Keratinocyte (primary cell): Measurements from ENCODE around the gene STON1. TPM values are rescaled to one million over a fixed set of nuclear protein-coding genes. Genes with fewer than 3 reads are reported as not detected.

Experiments
- DNase-seq: peaks from one replicate; pipeline ENCODE4 v3.0.0-alpha.2; 2011; ENCODE audit warnings: low read depth, missing footprints, low spot score
- FAIRE-seq: peaks from 2 replicates; lab custom pipeline; 2011; peaks lifted over from hg19 to GRCh38; lab: Jason Lieb, UNC
- H2AFZ ChIP-seq: 2 replicates; pipeline ENCODE4 v1.6.0; 2012; ENCODE audit warnings: low read length, control low read depth, inconsistent platforms; ENCODE audit not compliant: control insufficient read depth
- H3K27ac ChIP-seq: 2 replicates; pipeline ENCODE4 v1.5.1; 2011; ENCODE audit warnings: low read length; ENCODE audit not compliant: control insufficient read depth, insufficient read depth
- H3K27me3 ChIP-seq: 3 replicates; pipeline ENCODE4 v1.6.0; 2011; ENCODE audit warnings: low read length; ENCODE audit not compliant: control insufficient read depth, insufficient read depth; ENCODE audit errors: extremely low read depth
- H3K36me3 ChIP-seq, 2 experiments: 2 replicates in 1 of 2; 3 replicates in 1 of 2; pipeline ENCODE4 v1.5.1; 2011; ENCODE audit warnings: low read length in 2 of 2, mild to moderate bottlenecking in 1 of 2; ENCODE audit not compliant: control insufficient read depth in 2 of 2, insufficient read depth in 2 of 2; ENCODE audit errors: extremely low read depth in 1 of 2
- H3K4me1 ChIP-seq: 3 replicates; pipeline ENCODE4 v1.5.1; 2011; ENCODE audit warnings: low read length; ENCODE audit not compliant: control insufficient read depth, insufficient read depth; ENCODE audit errors: extremely low read depth
- H3K4me2 ChIP-seq: 3 replicates; pipeline ENCODE4 v1.6.0; 2011; ENCODE audit warnings: low read depth, low read length; ENCODE audit not compliant: control insufficient read depth, insufficient read depth; ENCODE audit errors: extremely low read depth
- H3K4me3 ChIP-seq, 3 experiments: fragments of 200-600 bp in 1 of 3; sonication (generic) in 1 of 3; 2 replicates in 2 of 3; 3 replicates in 1 of 3; pipeline ENCODE4 v1.5.1; 2011 to 2016; ENCODE audit warnings: low read length in 3 of 3, mild to moderate bottlenecking in 3 of 3, control low read depth in 2 of 3, inconsistent platforms in 1 of 3, low read depth in 1 of 3, mixed read lengths in 1 of 3, mixed run types in 1 of 3, moderate library complexity in 1 of 3; ENCODE audit not compliant: control insufficient read depth in 2 of 3, insufficient read depth in 2 of 3; ENCODE audit errors: extremely low read depth in 1 of 3
- H3K79me2 ChIP-seq: 2 replicates; pipeline ENCODE4 v1.6.0; 2012; ENCODE audit warnings: low read length; ENCODE audit not compliant: control insufficient read depth, insufficient read depth
- H3K9ac ChIP-seq: 3 replicates; pipeline ENCODE4 v1.6.0; 2011; ENCODE audit warnings: low read length; ENCODE audit not compliant: control insufficient read depth, insufficient read depth; ENCODE audit errors: extremely low read depth
- H3K9me1 ChIP-seq: 3 replicates; pipeline ENCODE4 v1.6.0; 2011; ENCODE audit warnings: low read length; ENCODE audit not compliant: control insufficient read depth, insufficient read depth; ENCODE audit errors: extremely low read depth
- H3K9me3 ChIP-seq: 2 replicates; pipeline ENCODE4 v1.5.1; 2012; ENCODE audit warnings: low read depth, low read length; ENCODE audit not compliant: control insufficient read depth
- H4K20me1 ChIP-seq: 3 replicates; pipeline ENCODE4 v1.6.0; 2011; ENCODE audit warnings: low read length; ENCODE audit not compliant: control insufficient read depth, insufficient read depth; ENCODE audit errors: extremely low read depth
- EZH2 ChIP-seq: IDR thresholded peaks from one replicate; pipeline ENCODE4 v1.6.1; 2012; ENCODE audit warnings: inconsistent platforms, mild to moderate bottlenecking, low read length, moderate library complexity
- dilution Hi-C: fragments of 300-500 bp; cut with MboI; formaldehyde crosslinking; loops from one replicate; pipeline ENCODE4 v1.7.0; 2020; ENCODE audit warnings: low sequenced_read_pairs; ENCODE audit not compliant: extremely low pct_ligation_motif_present
- polyA plus RNA-seq, 5 experiments: library from polyadenylated mRNA; depleted of rRNA in 3 of 5; stranded (reverse) in 3 of 5; stranded (forward) in 1 of 5; unstranded in 1 of 5; fragments of >200 nt; gene quantifications; 1 replicate in 1 of 5; 2 replicates in 3 of 5; 3 replicates in 1 of 5; pipeline versions ENCODE4 v1.2.1 to v1.2.3, GENCODE V29; 2011 to 2012; ENCODE audit warnings: missing spikeins in 2 of 5, low read depth in 1 of 5, low replicate concordance in 1 of 5
- TF ChIP-seq, protein P1 (sequence below), 3 experiments: IDR thresholded peaks in 1 of 3; conservative IDR thresholded peaks in 1 of 3; optimal IDR thresholded peaks in 1 of 3; 2 replicates in 2 of 3; 3 replicates in 1 of 3; pipeline versions ENCODE3 to v1.5.1; 2011; ENCODE audit warnings: low read length in 3 of 3, mild to moderate bottlenecking in 3 of 3, moderate library complexity in 2 of 3, control low read depth in 1 of 3, inconsistent platforms in 1 of 3; ENCODE audit not compliant: insufficient read depth in 2 of 3; ENCODE audit errors: extremely low read depth in 1 of 3

Gene STON1
- polyA plus RNA-seq, 1 donor (not counting 4 experiments of a cell fraction or from before 2014, with no cell fraction given): 1.2 TPM

DNA sequence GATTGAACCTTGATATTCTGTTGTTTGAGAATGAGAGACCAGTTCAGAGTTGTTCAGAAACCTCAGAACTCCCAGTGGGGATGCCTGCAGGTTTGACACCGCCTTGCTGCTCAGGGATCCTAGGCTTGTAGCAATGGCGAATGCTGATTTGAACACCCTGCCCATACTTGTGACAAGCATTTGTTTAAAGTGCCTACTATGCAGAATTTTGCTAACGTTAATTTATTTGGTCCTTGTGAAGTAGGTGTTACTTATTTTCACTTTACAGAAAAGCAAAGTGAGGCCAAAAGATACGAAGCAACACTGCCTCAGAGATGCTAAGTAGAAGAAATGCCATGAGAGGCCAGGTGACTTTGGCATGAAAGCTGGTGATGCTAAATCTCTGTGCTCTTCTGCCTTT is 32.3 kb downstream of the STON1 start:
- Histone ChIP-seq H3K4me1 (no peaks in the 10 kb centered on the region), H3K79me2 (no peaks in the 10 kb centered on the region), H3K4me2 (no peak overlapping the region), H3K27ac (no peak overlapping the region), H2AFZ (no peak overlapping the region), H3K9me3 (no peaks in the 10 kb centered on the region), H3K9ac (no peak overlapping the region), H3K36me3 (no peaks in the 10 kb centered on the region), H3K4me3 (no peak overlapping the region), H3K9me1 (no peaks in the 10 kb centered on the region), H3K27me3 (no peaks in the 10 kb centered on the region), H4K20me1 (no peaks in the 10 kb centered on the region)
- TF ChIP-seq EZH2: no peak
- TF ChIP-seq, protein P1, sequence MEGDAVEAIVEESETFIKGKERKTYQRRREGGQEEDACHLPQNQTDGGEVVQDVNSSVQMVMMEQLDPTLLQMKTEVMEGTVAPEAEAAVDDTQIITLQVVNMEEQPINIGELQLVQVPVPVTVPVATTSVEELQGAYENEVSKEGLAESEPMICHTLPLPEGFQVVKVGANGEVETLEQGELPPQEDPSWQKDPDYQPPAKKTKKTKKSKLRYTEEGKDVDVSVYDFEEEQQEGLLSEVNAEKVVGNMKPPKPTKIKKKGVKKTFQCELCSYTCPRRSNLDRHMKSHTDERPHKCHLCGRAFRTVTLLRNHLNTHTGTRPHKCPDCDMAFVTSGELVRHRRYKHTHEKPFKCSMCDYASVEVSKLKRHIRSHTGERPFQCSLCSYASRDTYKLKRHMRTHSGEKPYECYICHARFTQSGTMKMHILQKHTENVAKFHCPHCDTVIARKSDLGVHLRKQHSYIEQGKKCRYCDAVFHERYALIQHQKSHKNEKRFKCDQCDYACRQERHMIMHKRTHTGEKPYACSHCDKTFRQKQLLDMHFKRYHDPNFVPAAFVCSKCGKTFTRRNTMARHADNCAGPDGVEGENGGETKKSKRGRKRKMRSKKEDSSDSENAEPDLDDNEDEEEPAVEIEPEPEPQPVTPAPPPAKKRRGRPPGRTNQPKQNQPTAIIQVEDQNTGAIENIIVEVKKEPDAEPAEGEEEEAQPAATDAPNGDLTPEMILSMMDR (optimal IDR thresholded peaks at IDR 0.05 in 1 of 3, IDR thresholded peaks at IDR 0.05 in 1 of 3, conservative IDR thresholded peaks at IDR 0.05 in 1 of 3; ENCODE audit: extremely low read depth in 1 of 3, insufficient read depth in 2 of 3, low read length in 3 of 3): no peak
- DNase-seq: no peak
- FAIRE-seq: no peak
- dilution Hi-C loops: no loop called here

DNA sequence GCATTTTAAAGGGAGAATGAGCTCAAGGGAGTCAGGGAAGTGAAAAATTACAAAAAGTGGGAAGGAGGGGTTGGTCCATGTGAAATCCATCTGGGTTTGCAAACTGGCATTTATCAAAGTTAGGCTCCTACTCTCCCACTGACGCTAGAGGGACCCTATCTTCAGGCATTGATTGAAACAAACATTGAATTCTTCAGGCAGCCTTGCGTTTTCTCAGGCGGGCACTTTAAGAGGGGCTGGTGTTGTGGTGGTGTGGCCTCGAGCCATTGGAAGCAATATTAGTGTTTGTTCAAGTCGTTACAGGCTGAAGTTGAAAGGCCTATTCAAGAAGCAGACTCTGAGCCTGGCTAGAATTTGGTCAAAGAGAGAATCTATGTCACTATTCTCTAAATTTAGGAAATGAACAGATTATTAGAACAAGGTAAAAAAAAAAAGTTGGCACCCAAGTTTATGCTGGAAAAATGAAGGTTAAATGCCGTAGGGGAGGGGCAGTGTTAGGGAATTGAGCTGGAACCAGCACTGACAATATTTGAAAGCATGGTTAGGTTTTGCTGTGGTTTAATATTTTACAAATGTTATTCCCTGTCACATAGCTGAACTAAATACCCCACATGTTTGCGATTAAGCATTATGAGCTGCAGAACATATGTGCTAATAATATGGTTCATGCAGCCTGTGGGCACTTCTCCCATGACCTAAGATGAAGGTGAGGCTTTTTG is 36.8 kb downstream of the STON1 start:
- no peaks in the 10 kb centered on the region for H4K20me1 ChIP-seq
- no peak overlapping the region for H3K4me3 ChIP-seq
- H3K27ac ChIP-seq: no peak overlapping the region
- H3K9ac ChIP-seq: no peak overlapping the region
- DNase-seq (no peak), FAIRE-seq (no peak)
- H3K9me1 ChIP-seq: no peaks in the 10 kb centered on the region
- TF ChIP-seq EZH2: no peak
- TF ChIP-seq, protein P1 (optimal IDR thresholded peaks at IDR 0.05 in 1 of 3, IDR thresholded peaks at IDR 0.05 in 1 of 3, conservative IDR thresholded peaks at IDR 0.05 in 1 of 3; ENCODE audit: extremely low read depth in 1 of 3, insufficient read depth in 2 of 3, low read length in 3 of 3): peak; percentile 7 to 37 (median 17)
- H3K79me2 ChIP-seq: no peaks in the 10 kb centered on the region
- H3K36me3 ChIP-seq: no peaks in the 10 kb centered on the region
- H2AFZ ChIP-seq: no peak overlapping the region
- H3K27me3 ChIP-seq: no peaks in the 10 kb centered on the region
- no peak overlapping the region for H3K4me2 ChIP-seq
- H3K4me1 ChIP-seq: no peaks in the 10 kb centered on the region
- H3K9me3 ChIP-seq: no peaks in the 10 kb centered on the region
- dilution Hi-C loops: no loop called here
